SKM-1 treated with dmso at 0.1 percent for 144 hours (cell line): Measurements from ENCODE around the gene TMCO4.

Experiments
- DNase-seq: peaks from one replicate; lab custom pipeline; 2025; ENCODE audit not compliant: unreplicated experiment; lab: John Stamatoyannopoulos, UW

The TMCO4 gene

GRCh38 chr1:19689085-19689757, 110.5 kb downstream of the TMCO4 start:
- no peak for DNase-seq

GRCh38 chr1:19688041-19688842, 111.5 kb downstream of the TMCO4 start:
- no peak for DNase-seq

GRCh38 chr1:19687414-19687813, 112.3 kb downstream of the TMCO4 start:
- no peak for DNase-seq

GRCh38 chr1:19685994-19686393, 113.7 kb downstream of the TMCO4 start:
- no peak for DNase-seq

- DNase-seq = no peak
Observed at GRCh38 chr1:19684677-19685076, 115.0 kb downstream of the TMCO4 start.

- no peak for DNase-seq
Observed at GRCh38 chr1:19683351-19683750, 116.4 kb downstream of the TMCO4 start.

- DNase-seq = no peak
Observed at GRCh38 chr1:19682901-19683300, 116.8 kb downstream of the TMCO4 start.

GRCh38 chr1:19682257-19682656, 117.5 kb downstream of the TMCO4 start:
- no peak for DNase-seq

GRCh38 chr1:19680644-19681043, 119.1 kb downstream of the TMCO4 start:
- no peak for DNase-seq

- no peak for DNase-seq
Observed at GRCh38 chr1:19679691-19680090, 120.0 kb downstream of the TMCO4 start.

GRCh38 chr1:19678931-19679453, 120.7 kb downstream of the TMCO4 start:
- no peak for DNase-seq

GRCh38 chr1:19678493-19678892, 121.2 kb downstream of the TMCO4 start:
- no peak for DNase-seq

GRCh38 chr1:19676438-19676922, 123.2 kb downstream of the TMCO4 start:
- DNase-seq = no peak

- no peak for DNase-seq
Observed at GRCh38 chr1:19675797-19676196, 123.9 kb downstream of the TMCO4 start.

GRCh38 chr1:19672237-19672636, 127.5 kb downstream of the TMCO4 start:
- DNase-seq = no peak

GRCh38 chr1:19670787-19671186, 128.9 kb downstream of the TMCO4 start:
- DNase-seq = no peak

- DNase-seq = no peak
Observed at GRCh38 chr1:19668888-19669287, 130.8 kb downstream of the TMCO4 start.

GRCh38 chr1:19665496-19666465, 133.9 kb downstream of the TMCO4 start:
- DNase-seq = no peak

- no peak for DNase-seq
Observed at GRCh38 chr1:19665186-19665495, 134.6 kb downstream of the TMCO4 start.

GRCh38 chr1:19664453-19665185, 135.1 kb downstream of the TMCO4 start, which contains the start of gene HTR6:
Gene HTR6, plus strand, starts transcription at chr1:19664875. Its CDS starts 879 bp downstream, at chr1:19665754.
- no peak for DNase-seq
